22Rv1 (cell line): Measurements from ENCODE around the gene ZNF687.

ENCODE experiments used
- H3K27ac ChIP-seq: fragments of 450-650 bp; 2 replicates; pipeline ENCODE4 v1.5.1; 2017
- ZFX ChIP-seq: fragments of 450-650 bp; IDR thresholded peaks from 2 replicates; pipeline ENCODE4 v1.6.1; 2017; ENCODE audit warnings: antibody characterized with exemption, borderline replicate concordance
- TF ChIP-seq, protein P1 (sequence below): fragments of 450-650 bp; IDR thresholded peaks from 2 replicates; pipeline ENCODE4 v1.5.1; 2017; ENCODE audit warnings: mild to moderate bottlenecking

ZNF687 gene

DNA sequence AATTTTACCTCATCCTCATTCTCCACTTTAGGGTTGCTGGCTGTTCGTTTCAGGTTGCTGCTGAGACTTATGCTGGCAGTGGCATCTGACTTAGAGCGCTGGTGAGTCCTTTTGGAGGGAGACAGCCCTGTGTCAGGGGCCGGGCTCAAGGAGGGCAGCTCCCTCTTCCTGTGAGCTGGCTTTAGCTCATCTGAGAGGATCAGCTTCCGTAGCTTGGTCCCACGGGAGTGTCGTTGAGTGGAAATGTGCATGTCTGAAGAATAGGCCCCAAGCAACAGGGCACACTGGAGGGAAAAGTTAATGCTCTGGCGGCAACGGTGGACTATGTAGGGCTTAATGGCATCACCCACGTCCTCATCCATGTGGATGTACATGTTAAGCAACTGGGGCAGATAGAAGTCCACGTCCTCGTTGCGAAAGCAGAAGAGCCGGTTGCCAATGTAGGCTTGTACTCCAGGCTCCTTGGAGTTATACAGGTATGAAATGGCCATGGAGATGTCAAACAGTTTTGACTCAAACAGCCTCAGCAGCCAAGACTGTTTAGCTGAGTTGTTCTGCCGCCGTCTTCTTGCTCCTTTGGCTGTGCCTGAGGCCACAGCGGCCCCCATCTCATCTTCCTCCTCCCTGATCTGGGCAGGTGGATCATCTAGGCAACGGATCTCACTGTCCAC, 33.6 kb downstream of the ZNF687 start:
- TF ChIP-seq ZFX = no peak
- TF ChIP-seq, protein P1, sequence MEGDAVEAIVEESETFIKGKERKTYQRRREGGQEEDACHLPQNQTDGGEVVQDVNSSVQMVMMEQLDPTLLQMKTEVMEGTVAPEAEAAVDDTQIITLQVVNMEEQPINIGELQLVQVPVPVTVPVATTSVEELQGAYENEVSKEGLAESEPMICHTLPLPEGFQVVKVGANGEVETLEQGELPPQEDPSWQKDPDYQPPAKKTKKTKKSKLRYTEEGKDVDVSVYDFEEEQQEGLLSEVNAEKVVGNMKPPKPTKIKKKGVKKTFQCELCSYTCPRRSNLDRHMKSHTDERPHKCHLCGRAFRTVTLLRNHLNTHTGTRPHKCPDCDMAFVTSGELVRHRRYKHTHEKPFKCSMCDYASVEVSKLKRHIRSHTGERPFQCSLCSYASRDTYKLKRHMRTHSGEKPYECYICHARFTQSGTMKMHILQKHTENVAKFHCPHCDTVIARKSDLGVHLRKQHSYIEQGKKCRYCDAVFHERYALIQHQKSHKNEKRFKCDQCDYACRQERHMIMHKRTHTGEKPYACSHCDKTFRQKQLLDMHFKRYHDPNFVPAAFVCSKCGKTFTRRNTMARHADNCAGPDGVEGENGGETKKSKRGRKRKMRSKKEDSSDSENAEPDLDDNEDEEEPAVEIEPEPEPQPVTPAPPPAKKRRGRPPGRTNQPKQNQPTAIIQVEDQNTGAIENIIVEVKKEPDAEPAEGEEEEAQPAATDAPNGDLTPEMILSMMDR = no peak
- H3K27ac ChIP-seq = no peak overlapping the region

DNA sequence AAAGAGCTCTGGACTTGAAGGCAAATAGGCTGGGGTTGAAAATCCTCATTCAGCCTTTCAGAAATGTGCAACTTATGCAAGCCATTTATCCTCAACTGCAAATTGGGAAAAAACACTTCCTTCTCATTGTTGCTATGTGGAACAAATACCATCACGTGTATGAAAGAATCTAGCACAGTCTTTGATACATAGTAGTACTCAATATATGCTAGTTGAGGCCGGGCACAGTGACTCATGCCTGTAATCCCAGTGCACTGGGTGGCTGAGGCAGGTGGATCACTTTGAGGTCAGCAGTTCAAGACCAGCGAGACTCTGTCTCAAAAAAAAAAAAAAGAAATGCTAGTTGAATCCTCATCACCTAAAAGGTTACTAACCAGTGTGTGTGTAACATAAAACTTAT, 36.9 kb downstream of the ZNF687 start:
- TF ChIP-seq, protein P1 = no peak
- no peak for TF ChIP-seq ZFX
- no peak overlapping the region for H3K27ac ChIP-seq

DNA sequence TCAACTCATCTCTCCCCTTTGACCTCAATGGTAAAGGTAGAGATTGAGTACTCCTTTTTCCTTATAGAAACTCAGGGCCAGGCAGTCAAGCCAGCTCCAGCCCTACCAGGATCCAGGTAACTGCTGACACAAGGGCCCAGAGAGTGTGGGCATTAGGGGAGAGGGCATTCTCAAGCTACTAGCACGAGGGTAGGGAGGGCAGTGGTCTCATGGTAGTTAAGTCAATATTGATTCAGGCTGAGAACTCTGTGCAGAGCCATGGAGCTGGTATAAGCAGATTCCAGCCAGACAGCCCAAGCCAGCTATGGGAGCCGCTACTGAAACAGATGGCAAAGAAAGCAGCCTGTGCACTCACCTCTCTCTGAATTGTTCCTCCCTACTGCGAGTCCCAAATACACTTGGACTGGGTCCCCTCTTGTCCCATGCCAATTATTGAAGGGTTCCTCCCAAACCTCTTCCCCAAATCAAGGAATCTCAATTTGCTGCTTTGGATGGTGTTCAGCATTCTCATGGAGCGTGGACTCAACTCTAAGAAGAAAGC, 42.4 kb downstream of the ZNF687 start:
- H3K27ac ChIP-seq = no peak overlapping the region

DNA sequence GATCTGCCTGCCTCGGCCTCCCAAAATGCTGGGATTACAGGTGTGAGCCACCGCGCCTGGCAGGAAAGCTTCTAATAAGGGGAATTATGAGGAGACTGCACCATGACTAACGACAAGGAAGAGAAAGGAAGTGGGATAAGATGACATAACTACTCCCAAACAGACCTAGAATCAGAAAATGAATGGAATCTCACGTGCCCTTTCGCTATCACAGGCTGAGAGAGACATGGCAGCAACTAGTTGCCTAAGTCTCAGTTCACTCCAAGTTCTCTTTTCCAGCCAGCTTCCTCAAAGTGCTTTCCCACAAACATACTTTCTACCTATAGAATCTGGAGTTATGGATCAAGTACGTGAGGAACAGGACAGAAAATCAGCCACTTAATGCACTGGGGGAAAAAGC, 43.1 kb downstream of the ZNF687 start:
- no peak overlapping the region for H3K27ac ChIP-seq
- TF ChIP-seq, protein P1 = no peak
- no peak for TF ChIP-seq ZFX

More for the DNA sequence above, 42.4 kb downstream of the ZNF687 start:
- TF ChIP-seq ZFX = no peak

DNA sequence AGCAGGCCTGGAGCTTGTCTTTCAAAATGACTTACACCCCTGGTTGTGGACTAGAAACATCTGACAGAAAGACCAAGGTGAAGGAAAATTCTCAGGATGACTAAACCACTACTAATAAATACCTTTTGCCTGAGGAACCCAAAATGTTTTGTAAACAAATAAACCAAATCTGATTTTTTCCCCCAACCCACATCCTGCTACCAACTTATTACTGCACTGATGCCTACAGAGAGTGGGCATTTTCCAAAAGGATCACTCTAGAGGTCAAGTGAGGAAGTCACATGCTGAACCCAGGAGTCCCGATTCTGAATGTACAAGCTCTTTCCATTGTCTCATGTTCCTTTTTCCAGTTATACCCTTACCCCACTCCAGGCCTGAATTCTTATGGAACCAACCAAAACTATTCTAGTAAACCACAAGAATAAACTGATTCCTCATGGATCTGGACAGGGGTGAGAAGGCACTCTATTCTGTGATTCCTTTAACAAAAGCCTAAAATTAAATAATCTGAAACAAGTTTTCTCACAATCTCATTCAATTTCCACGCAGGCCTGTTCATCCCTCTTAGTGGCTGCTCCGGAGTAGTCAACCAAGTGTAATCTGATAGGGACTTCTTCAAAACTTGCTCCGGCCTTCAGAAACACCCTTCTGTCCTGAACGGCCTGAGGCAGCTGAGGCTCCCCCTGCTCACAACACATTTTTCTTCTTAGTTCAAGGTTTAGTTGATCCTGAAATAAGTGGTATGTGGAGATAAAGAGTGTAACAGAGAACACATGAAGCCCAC, 43.7 kb downstream of the ZNF687 start:
- no peak for TF ChIP-seq ZFX
- TF ChIP-seq, protein P1 = no peak
- peak overlapping the region; percentile 91 for H3K27ac ChIP-seq

DNA sequence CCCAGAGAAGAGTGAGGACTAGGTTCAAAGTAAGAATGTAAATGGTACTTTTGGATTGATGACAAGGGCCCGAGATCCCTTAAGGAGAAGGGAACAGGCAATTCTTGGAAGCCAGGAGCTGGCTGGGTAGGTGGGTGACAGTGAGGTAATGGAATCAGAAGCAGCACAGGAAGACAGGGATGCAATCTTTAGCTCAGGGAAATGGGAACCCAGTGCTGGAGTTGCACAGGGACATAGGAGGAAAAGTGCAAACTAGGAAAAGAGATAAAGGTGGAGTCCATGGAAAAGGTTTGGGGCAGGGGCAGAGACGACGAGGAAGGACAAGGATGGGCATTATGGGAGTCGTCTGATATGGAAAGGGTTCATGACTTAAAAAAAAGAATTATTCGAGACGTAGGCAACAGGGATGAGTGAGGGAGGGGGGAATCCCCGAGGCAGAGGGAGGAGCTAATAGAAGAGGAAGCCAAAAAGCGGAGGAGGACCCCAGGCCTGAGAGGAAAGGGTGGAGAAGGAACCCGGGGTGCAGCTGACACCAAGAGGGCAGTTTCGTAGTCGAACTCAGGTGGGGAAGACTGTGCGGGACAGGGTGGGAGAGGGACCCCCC, 44.6 kb downstream of the ZNF687 start:
- peak overlapping the region; percentile 91 for H3K27ac ChIP-seq
- TF ChIP-seq, protein P1 = no peak
- no peak for TF ChIP-seq ZFX

DNA sequence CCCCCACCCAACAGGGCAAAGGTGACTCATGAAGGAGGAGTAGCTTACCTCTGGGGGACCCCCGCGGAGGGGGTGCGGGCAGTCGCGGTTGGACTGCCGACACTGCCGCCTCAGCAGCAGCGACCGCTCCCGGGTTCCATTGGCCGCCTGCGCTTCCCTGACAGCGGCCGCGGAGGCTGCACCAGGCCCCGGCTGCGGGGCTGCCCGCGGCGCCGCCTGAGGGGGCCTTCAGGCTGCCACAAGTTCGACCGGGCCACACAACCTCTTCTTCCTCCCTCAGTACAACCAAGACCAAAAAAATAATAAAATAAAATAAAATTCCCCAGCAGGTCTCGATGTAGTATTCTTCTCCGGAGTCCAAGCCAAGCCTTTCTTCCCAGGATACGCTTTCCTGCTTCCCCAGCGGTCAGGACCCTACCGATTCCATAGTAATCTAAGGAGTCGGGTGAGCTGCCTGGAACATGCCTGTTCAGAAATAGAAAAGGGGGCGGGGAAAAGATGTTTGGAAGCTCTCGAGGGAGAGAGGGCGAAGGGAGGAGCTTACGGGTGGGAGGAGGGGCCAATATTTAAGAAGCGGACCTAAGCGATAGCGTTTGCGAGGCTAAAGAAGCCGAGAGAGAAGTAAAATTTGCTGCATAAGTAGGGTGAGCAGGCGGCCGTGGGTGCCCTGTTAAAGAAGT, 45.3 kb downstream of the ZNF687 start, which contains the start of gene PI4KB:
Gene PI4KB, minus strand, starts transcription at position 194 of the 680 bp plus-strand sequence. CDS start 10,935 bp downstream, outside the sequence.
- TF ChIP-seq ZFX = no peak
- TF ChIP-seq, protein P1 = no peak
- peak within 1 kb of the TSS; percentile 91 for H3K27ac ChIP-seq
